Left ventricle myocardium inferior (tissue), 1 donor: Measurements from ENCODE around the gene RAB3GAP2. TPM values are rescaled to one million over a fixed set of nuclear protein-coding genes. Genes with fewer than 3 reads are reported as not detected.
"Not testable (repeated sequence)": the region's sequence is repeated elsewhere in the genome, so short reads cannot be mapped to it uniquely, and the experiment has no call there.

Experiments used
- DNase-seq: peaks from one replicate; pipeline ENCODE4 v3.0.0-alpha.2; 2020
- H3K27ac ChIP-seq: fragments of 200-600 bp; replicated peaks from 2 replicates; pipeline ENCODE4 v1.8.0; 2021
- H3K27me3 ChIP-seq: fragments of 200-600 bp; 2 replicates; pipeline ENCODE4 v1.8.0; 2021; ENCODE audit warnings: low read depth
- H3K36me3 ChIP-seq: fragments of 200-600 bp; 2 replicates; pipeline ENCODE4 v1.8.0; 2021
- H3K4me1 ChIP-seq: fragments of 200-600 bp; 2 replicates; pipeline ENCODE4 v1.8.0; 2021
- H3K4me3 ChIP-seq: fragments of 200-600 bp; 2 replicates; pipeline ENCODE4 v1.8.0; 2021; ENCODE audit warnings: mild to moderate bottlenecking, moderate library complexity
- H3K9me3 ChIP-seq: fragments of 200-600 bp; replicated peaks from 2 replicates; pipeline ENCODE4 v1.8.0; 2021
- intact Hi-C: fragments of 100-400 bp; cut with micrococcal nuclease; formaldehyde crosslinking; loops from one replicate; pipeline ENCODE4 v1.11.0; 2022
- total RNA-seq: library from RNA; stranded (reverse); fragmentation: NEBNext Ultra II Directional; extraction: Animal tissue kit (Norgen Biotek cat#: 25700); gene quantifications from one replicate; pipeline ENCODE4 v1.2.1, GENCODE V29; 2021
- TF ChIP-seq, protein P1 (sequence below): fragments of 200-600 bp; IDR thresholded peaks from 2 replicates; pipeline ENCODE4 v1.8.0; 2021; ENCODE audit warnings: antibody characterized with exemption, mild to moderate bottlenecking, borderline replicate concordance
- donor health status: DM: no; HTN: yes; CAD: no; lungs with severe emphysema.

Gene RAB3GAP2
- total RNA-seq, 1 donor from 2014 or later: 20.3 TPM

DNA sequence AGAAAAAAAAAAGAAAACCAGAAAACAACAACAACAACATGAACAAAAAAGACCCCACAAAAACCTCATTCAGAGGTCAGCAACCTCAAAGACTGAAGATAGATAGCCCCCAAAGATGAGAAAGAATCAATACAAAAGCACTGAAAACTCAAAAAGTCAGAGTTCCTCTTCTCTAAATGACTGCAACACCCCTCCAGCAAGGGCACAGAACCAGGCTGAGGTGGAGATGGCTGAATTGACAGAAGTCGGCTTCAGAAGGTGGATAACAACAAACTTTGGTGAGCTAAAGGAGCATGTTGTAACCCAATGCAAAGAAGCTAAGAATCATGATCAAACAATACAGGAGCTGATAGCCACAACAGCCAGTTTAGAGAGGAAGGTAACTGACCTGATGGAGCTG is 17.0 kb downstream of the RAB3GAP2 start:
- Histone ChIP-seq H3K9me3 (peaks cover 15% of the 10 kb centered on the region), H3K36me3 (peaks cover 26% of the 10 kb centered on the region), H3K27ac (no peak overlapping the region), H3K4me1 (no peaks in the 10 kb centered on the region), H3K4me3 (no peak overlapping the region), H3K27me3 (no peaks in the 10 kb centered on the region)
- TF ChIP-seq, protein P1, sequence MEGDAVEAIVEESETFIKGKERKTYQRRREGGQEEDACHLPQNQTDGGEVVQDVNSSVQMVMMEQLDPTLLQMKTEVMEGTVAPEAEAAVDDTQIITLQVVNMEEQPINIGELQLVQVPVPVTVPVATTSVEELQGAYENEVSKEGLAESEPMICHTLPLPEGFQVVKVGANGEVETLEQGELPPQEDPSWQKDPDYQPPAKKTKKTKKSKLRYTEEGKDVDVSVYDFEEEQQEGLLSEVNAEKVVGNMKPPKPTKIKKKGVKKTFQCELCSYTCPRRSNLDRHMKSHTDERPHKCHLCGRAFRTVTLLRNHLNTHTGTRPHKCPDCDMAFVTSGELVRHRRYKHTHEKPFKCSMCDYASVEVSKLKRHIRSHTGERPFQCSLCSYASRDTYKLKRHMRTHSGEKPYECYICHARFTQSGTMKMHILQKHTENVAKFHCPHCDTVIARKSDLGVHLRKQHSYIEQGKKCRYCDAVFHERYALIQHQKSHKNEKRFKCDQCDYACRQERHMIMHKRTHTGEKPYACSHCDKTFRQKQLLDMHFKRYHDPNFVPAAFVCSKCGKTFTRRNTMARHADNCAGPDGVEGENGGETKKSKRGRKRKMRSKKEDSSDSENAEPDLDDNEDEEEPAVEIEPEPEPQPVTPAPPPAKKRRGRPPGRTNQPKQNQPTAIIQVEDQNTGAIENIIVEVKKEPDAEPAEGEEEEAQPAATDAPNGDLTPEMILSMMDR: no peak
- intact Hi-C loops: no loop called here
- DNase-seq: no peak

DNA sequence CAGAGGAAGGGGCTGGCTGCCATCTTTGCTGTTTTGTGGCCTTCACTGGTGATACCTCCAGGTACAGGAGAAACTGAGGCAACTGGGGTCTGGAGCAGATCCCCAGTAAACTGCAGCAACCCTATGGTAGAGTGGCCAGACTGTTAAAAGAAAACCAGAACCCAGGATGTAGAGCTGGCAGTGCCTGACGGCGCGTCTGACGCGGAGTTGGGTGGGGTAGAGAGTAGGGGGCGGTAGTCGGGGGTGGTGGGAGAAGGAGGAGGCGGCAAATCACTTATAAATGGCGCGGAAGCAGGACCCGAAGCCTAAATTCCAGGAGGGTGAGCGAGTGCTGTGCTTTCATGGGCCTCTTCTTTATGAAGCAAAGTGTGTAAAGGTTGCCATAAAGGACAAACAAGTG is 19.0 kb downstream of the RAB3GAP2 start:
- H3K27me3 ChIP-seq, H3K27ac ChIP-seq, intact Hi-C loops, H3K4me1 ChIP-seq, DNase-seq, H3K4me3 ChIP-seq: not testable (repeated sequence)
- H3K36me3 ChIP-seq: peaks cover 44% of the 10 kb centered on the region
- H3K9me3 ChIP-seq: peaks cover 20% of the 10 kb centered on the region

DNA sequence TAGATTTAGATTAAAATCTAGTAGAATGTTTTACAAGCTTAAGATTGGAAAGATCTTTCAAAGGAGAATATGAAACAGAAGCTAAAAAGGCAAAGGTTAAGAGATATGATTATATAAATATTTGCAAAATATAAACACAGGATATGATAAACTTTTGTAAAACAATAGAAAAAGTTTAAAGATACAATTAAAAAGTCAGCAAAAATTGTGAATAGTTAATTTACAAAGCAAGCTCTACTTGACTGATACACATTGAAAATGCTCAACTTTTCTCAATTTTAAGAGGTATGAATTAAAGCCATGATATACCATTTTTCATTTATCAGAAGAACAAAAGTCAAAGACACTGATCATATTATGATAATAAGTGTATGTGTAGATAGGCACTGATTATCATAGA is 21.0 kb downstream of the RAB3GAP2 start:
- Histone ChIP-seq H3K4me1 (no peaks in the 10 kb centered on the region), H3K27me3 (no peaks in the 10 kb centered on the region), H3K27ac (no peak overlapping the region), H3K9me3 (peaks cover 22% of the 10 kb centered on the region), H3K36me3 (peaks cover 47% of the 10 kb centered on the region), H3K4me3 (no peak overlapping the region)
- no peak for DNase-seq
- intact Hi-C loops: no loop called here
- TF ChIP-seq, protein P1: no peak

DNA sequence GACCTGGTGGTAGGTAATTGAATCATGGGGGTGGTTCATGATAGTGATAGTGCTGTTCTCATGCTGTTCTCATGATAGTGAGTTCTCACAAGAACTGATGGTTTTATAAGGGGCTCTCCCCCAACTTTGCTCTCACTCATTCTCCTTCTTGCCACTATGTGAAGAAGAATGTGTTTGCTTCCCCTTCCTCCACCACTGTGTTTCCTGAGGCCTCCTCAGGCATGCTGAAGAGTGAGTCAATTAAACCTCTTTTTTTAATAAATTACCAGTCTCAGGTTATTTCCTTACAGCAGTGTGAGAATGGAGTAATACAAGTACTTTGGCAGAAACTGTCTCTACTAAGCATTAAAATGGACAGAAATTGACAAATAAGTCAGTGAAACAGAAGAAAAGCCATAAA is 21.6 kb downstream of the RAB3GAP2 start:
- intact Hi-C loops: no loop called here
- Histone ChIP-seq H3K27ac (no peak overlapping the region), H3K4me1 (no peaks in the 10 kb centered on the region), H3K9me3 (peaks cover 22% of the 10 kb centered on the region), H3K4me3 (no peak overlapping the region), H3K27me3 (no peaks in the 10 kb centered on the region), H3K36me3 (peaks cover 47% of the 10 kb centered on the region)
- TF ChIP-seq, protein P1: no peak
- DNase-seq: no peak

DNA sequence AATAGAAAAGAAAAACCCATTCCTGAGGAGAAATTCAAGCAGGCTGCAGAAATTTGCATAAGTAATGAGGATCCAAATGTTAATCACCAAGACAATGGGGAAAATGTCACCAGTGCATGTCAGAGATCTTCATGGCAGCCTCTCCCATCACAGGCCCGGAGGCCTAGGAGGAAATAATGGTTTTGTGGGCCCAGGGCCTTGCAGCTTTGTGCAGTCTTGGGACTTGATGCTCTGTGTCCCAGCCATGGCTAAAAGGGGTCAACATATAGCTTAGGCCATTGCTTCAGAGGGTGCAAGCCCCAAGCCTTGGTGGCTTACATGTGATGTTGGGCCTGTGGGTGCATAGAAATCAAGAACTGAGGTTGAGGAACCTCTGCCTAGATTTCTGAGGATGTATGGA is 22.7 kb downstream of the RAB3GAP2 start:
- no peak overlapping the region for H3K4me3 ChIP-seq
- no peaks in the 10 kb centered on the region for H3K27me3 ChIP-seq
- H3K4me1 ChIP-seq: no peaks in the 10 kb centered on the region
- TF ChIP-seq, protein P1: no peak
- intact Hi-C loops: no loop called here
- H3K9me3 ChIP-seq: peaks cover 29% of the 10 kb centered on the region
- H3K27ac ChIP-seq: no peak overlapping the region
- H3K36me3 ChIP-seq: peaks cover 47% of the 10 kb centered on the region
- no peak for DNase-seq

DNA sequence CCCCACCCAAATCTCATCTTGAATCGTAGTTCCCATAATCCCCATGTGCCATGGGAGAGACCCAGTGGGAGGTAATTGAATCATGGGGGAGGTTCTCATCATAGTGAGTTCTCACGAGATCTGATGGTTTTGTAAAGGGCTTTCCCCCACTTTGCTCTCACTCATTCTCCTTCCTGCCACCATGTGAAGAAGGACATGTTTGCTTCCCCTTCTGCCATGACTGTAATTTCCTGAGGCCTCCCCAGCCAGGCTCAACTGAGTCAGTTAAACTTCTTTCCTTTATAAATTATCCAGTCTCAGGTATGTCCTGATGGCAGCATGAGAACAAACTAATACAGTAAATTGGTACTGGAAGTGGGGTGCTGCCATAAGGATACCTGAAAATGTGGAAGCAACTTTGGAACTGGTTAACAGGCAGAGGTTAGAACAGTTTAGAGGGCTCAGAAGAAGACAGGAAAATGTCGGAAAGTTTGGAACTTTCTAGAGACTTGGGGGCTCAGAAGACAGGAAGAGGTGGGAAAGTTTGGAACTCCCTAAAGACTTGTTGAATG is 23.5 kb downstream of the RAB3GAP2 start:
- H3K27me3 ChIP-seq, H3K4me3 ChIP-seq, H3K4me1 ChIP-seq, DNase-seq, intact Hi-C loops, H3K27ac ChIP-seq: not testable (repeated sequence)
- Histone ChIP-seq H3K36me3 (peaks cover 47% of the 10 kb centered on the region), H3K9me3 (peaks cover 31% of the 10 kb centered on the region)

DNA sequence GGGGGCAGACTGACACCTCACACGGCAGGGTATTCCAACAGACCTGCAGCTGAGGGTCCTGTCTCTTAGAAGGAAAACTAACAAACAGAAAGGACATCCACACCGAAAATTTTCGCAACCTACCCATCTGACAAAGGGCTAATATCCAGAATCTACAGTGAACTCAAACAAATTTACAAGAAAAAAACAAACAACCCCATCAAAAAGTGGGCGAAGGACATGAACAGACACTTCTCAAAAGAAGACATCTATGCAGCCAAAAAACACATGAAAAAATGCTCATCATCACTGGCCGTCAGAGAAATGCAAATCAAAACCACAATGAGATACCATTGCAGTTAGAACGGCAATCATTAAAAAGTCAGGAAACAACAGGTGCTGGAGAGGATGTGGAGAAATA is 26.4 kb downstream of the RAB3GAP2 start:
- Histone ChIP-seq H3K4me1 (peaks cover 12% of the 10 kb centered on the region), H3K9me3 (peaks cover 31% of the 10 kb centered on the region), H3K36me3 (peaks cover 27% of the 10 kb centered on the region)
- DNase-seq, H3K4me3 ChIP-seq, H3K27me3 ChIP-seq, intact Hi-C loops, H3K27ac ChIP-seq: not testable (repeated sequence)
